CD14-positive monocyte (primary cell): Measurements from ENCODE around the gene ARHGAP32. TPM values are rescaled to one million over a fixed set of nuclear protein-coding genes. Genes with fewer than 3 reads are reported as not detected.

ENCODE experiments used
- DNase-seq, 3 donors: peaks; one replicate each; pipeline ENCODE4 v3.0.0-alpha.2; 2011 to 2022
- H2AFZ ChIP-seq: 2 replicates; pipeline ENCODE4 v1.6.0; 2012; ENCODE audit warnings: mild to moderate bottlenecking, low read depth, low read length, inconsistent platforms; ENCODE audit not compliant: insufficient read depth, poor library complexity, severe bottlenecking
- H3K27ac ChIP-seq, 2 donors: 1 replicate in 1 of 2; 2 replicates in 1 of 2; pipeline ENCODE4 v1.5.1; 2012 to 2013; ENCODE audit warnings: low read length in 2 of 2, control low read depth in 1 of 2, inconsistent platforms in 1 of 2, low read depth in 1 of 2, mild to moderate bottlenecking in 1 of 2
- H3K27me3 ChIP-seq, 2 donors: one replicate each; pipeline versions ENCODE4 v1.6.0 to v1.6.1; 2011 to 2013; ENCODE audit warnings: low read length in 2 of 2; ENCODE audit not compliant: control insufficient read depth in 2 of 2, insufficient read depth in 2 of 2
- H3K36me3 ChIP-seq, 2 donors: replicated peaks in 1 of 2; 1 replicate in 1 of 2; 2 replicates in 1 of 2; pipeline versions ENCODE4 v1.5.1 to v1.6.1; 2012 to 2013; ENCODE audit warnings: low read length in 2 of 2, control low read depth in 1 of 2, inconsistent platforms in 1 of 2, mild to moderate bottlenecking in 1 of 2; ENCODE audit not compliant: insufficient read depth in 2 of 2, control insufficient read depth in 1 of 2
- H3K4me1 ChIP-seq, 2 donors: 1 replicate in 1 of 2; 2 replicates in 1 of 2; pipeline versions ENCODE4 v1.5.1 to v1.6.1; 2012 to 2013; ENCODE audit warnings: low read length in 2 of 2, control low read depth in 1 of 2, inconsistent platforms in 1 of 2, mild to moderate bottlenecking in 1 of 2, moderate library complexity in 1 of 2; ENCODE audit not compliant: insufficient read depth in 2 of 2, control insufficient read depth in 1 of 2
- H3K4me2 ChIP-seq: replicated peaks from 2 replicates; pipeline ENCODE3; 2012; ENCODE audit warnings: low read length, moderate library complexity, mild to moderate bottlenecking; ENCODE audit not compliant: poor library complexity, severe bottlenecking; ENCODE audit errors: extremely low read depth
- H3K4me3 ChIP-seq, 3 experiments: fragments of 200-600 bp in 1 of 3; sonication (generic) in 1 of 3; replicated peaks in 1 of 3; 1 replicate in 2 of 3; 2 replicates in 1 of 3; pipeline ENCODE4 v1.5.1; 2011 to 2013; ENCODE audit warnings: low read length in 3 of 3, mild to moderate bottlenecking in 3 of 3, control low read depth in 2 of 3, low read depth in 2 of 3, inconsistent platforms in 1 of 3, moderate library complexity in 1 of 3
- H3K79me2 ChIP-seq: 2 replicates; pipeline ENCODE4 v1.6.0; 2012; ENCODE audit warnings: mild to moderate bottlenecking, control low read depth, inconsistent platforms, low read length, moderate library complexity; ENCODE audit not compliant: insufficient read depth
- H3K9ac ChIP-seq: 2 replicates; pipeline ENCODE4 v1.6.0; 2017; ENCODE audit warnings: low read length, mild to moderate bottlenecking; ENCODE audit not compliant: insufficient read depth, poor library complexity, severe bottlenecking
- H3K9me3 ChIP-seq, 2 donors: replicated peaks in 1 of 2; 1 replicate in 1 of 2; 2 replicates in 1 of 2; pipeline versions ENCODE4 v1.5.1 to v1.6.1; 2012 to 2013; ENCODE audit warnings: low read length in 2 of 2, control low read depth in 1 of 2; ENCODE audit not compliant: control insufficient read depth in 1 of 2, insufficient read depth in 1 of 2
- H4K20me1 ChIP-seq: 2 replicates; pipeline ENCODE4 v1.6.0; 2012; ENCODE audit warnings: mild to moderate bottlenecking, low read length, control low read depth, moderate library complexity; ENCODE audit not compliant: insufficient read depth
- H3K27ac Mint-ChIP-seq, 7 donors: one replicate each; pipeline ENCODE4 v1.8.0; 2020; ENCODE audit warnings: mild to moderate bottlenecking in 7 of 7, mixed read lengths in 7 of 7, moderate library complexity in 6 of 7, inconsistent platforms in 2 of 7
- H3K27me3 Mint-ChIP-seq, 3 donors: one replicate each; pipeline ENCODE4 v1.8.0; 2021 to 2022; ENCODE audit warnings: low read depth in 3 of 3, mild to moderate bottlenecking in 3 of 3, mixed read lengths in 3 of 3, moderate library complexity in 3 of 3, inconsistent platforms in 1 of 3
- H3K36me3 Mint-ChIP-seq, 2 donors: one replicate each; pipeline ENCODE4 v1.8.0; 2020; ENCODE audit warnings: mixed read lengths in 2 of 2, inconsistent platforms in 1 of 2, mild to moderate bottlenecking in 1 of 2
- H3K4me1 Mint-ChIP-seq: one replicate; pipeline ENCODE4 v1.8.0; 2020; ENCODE audit warnings: mild to moderate bottlenecking, mixed read lengths
- H3K4me3 Mint-ChIP-seq, 2 donors: one replicate each; pipeline ENCODE4 v1.8.0; 2020; ENCODE audit warnings: mild to moderate bottlenecking in 2 of 2, mixed read lengths in 2 of 2, moderate library complexity in 1 of 2
- H3K9me3 Mint-ChIP-seq, 7 donors: one replicate each; pipeline ENCODE4 v1.8.0; 2020 to 2022; ENCODE audit warnings: mixed read lengths in 7 of 7, mild to moderate bottlenecking in 6 of 7, moderate library complexity in 6 of 7, inconsistent platforms in 2 of 7
- CTCF ChIP-seq: fragments of 200-600 bp; IDR thresholded peaks from one replicate; pipeline ENCODE4 v1.8.0; 2022; ENCODE audit warnings: antibody characterized with exemption, mild to moderate bottlenecking
- WGBS: methylation state at CpG from one replicate; pipeline ENCODE4 v1.1.5; 2013; ENCODE audit warnings: missing lambda C conversion rate; ENCODE audit not compliant: insufficient coverage; 5-methylcytosine and 5-hydroxymethylcytosine counted together
- intact Hi-C, 2 donors: fragments of 100-400 bp; cut with micrococcal nuclease; formaldehyde crosslinking; loops; one replicate each; pipeline versions ENCODE4 v1.15.0 to v1.15.1; 2023
- polyA plus RNA-seq, 3 donors: library from polyadenylated mRNA; depleted of rRNA in 1 of 3; unstranded in 2 of 3; stranded (reverse) in 1 of 3; fragments of 300-500 nt in 2 of 3; fragments of >200 nt in 1 of 3; fragmentation: Illumina TruSeq in 2 of 3; gene quantifications; 1 replicate in 2 of 3; 2 replicates in 1 of 3; pipeline ENCODE4 v1.2.3, GENCODE V29; 2012 to 2021

ARHGAP32 gene
- polyA plus RNA-seq, 3 donors = 0.13 to 3.4 (median 0.72) TPM

- 47% methylated on average over 5 of the region's 5 CpGs for WGBS
- Histone ChIP-seq H2AFZ (peak overlapping the region; percentile 3), H3K27ac (no peak overlapping the region), H3K36me3 (no peaks in the 10 kb centered on the region), H3K27me3 (no peaks in the 10 kb centered on the region), H3K4me1 (peaks cover 6 to 13% of the 10 kb centered on the region in 2 donors), H3K79me2 (no peaks in the 10 kb centered on the region), H3K9me3 (no peaks in the 10 kb centered on the region), H3K9ac (no peak overlapping the region), H4K20me1 (no peaks in the 10 kb centered on the region), H3K4me2 (peak overlapping the region; percentile 0), H3K4me3 (no peak overlapping the region)
- Mint-ChIP-seq H3K4me3 (peak overlapping the region; percentile 34 to 52), H3K4me1 (peaks cover 15% of the 10 kb centered on the region), H3K9me3 (peaks cover 0 to 3% (median 0%) of the 10 kb centered on the region in 7 donors), H3K36me3 (no peaks in the 10 kb centered on the region), H3K27ac (peak overlapping the region in 3 of 7 donors; percentile 4 to 31 (median 28)), H3K27me3 (peaks cover 2 to 3% (median 3%) of the 10 kb centered on the region in 3 donors)
- TF ChIP-seq CTCF = no peak
- peak; percentile 13 to 26 (median 26) for DNase-seq
- intact Hi-C loops = no loop called here
These were observed 263.7 kb downstream of the ARHGAP32 start for GRCh38 chr11:128928400-128928799.

- Mint-ChIP-seq H3K9me3 (peaks cover 0 to 3% (median 0%) of the 10 kb centered on the region in 7 donors), H3K4me1 (peaks cover 15% of the 10 kb centered on the region), H3K27me3 (peaks cover 2 to 3% (median 2%) of the 10 kb centered on the region in 3 donors), H3K36me3 (no peaks in the 10 kb centered on the region), H3K27ac (peak overlapping the region in 4 of 7 donors; percentile 5 to 31 (median 14)), H3K4me3 (peak overlapping the region; percentile 34 to 52)
- no peaks in the 10 kb centered on the region for H3K9me3 ChIP-seq
- peaks cover 6 to 13% of the 10 kb centered on the region in 2 donors for H3K4me1 ChIP-seq
- WGBS = 96% methylated on average over 10 of the region's 12 CpGs
- peak overlapping the region; percentile 0 for H3K4me2 ChIP-seq
- no peak for DNase-seq
- H3K9ac ChIP-seq = no peak overlapping the region
- H2AFZ ChIP-seq = peak overlapping the region; percentile 3
- no peak overlapping the region for H3K27ac ChIP-seq
- H3K79me2 ChIP-seq = no peaks in the 10 kb centered on the region
- no peak overlapping the region for H3K4me3 ChIP-seq
- no peak for TF ChIP-seq CTCF
- intact Hi-C loops = no loop called here
- H4K20me1 ChIP-seq = no peaks in the 10 kb centered on the region
- no peaks in the 10 kb centered on the region for H3K36me3 ChIP-seq
- H3K27me3 ChIP-seq = no peaks in the 10 kb centered on the region
These were observed 264.3 kb downstream of the ARHGAP32 start for GRCh38 chr11:128927683-128928336.
